ENCODE data around the gene MZT2B. TPM values are rescaled to one million over a fixed set of nuclear protein-coding genes. Genes with fewer than 3 reads are reported as not detected.
"Not testable (repeated sequence)": the region's sequence is repeated elsewhere in the genome, so short reads cannot be mapped to it uniquely, and the experiment has no call there.

Gene MZT2B
- total RNA-seq, 4 donors from 2014 or later, result 97.4 to 180 (median 142) TPM

DNA sequence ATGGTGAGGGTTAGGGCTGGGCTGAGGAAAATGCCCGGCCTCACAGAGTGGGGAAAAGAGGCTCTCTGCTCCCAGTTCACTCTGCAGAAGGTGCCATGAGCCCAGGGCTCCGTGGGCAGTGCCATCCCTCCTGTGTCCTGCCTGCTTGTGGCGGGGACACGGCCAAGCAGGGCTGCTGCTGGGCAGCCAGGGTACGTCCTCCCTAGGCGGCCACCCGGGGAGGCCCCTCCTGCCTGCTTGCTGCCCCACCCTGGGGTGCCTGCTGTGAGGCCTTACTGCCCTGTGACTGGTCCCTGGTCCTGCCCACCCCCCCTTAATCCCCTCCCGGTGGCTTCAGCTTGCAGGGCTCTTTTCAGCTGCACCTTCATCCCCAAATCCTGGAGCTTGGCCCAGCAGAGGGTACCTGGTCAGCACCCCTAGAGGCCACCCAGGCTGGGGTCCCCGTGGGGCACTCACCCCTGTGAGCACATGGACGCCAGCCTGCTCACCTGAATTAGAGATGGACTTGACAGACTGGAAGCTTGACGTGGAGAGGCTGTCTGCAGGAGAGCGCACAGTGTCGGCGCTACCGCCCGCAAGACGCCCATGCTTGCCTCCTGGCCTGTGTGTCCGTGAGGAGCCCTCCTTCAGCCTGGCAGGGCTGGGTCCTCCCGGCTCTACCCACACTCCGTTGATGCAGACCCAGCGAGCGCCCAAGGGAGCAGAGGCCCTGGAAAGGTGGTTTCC, 40.3 kb upstream of the MZT2B start:
- peaks cover 0 to 19% (median 0%) of the 10 kb centered on the region in 3 donors for H3K4me1 ChIP-seq
- peaks cover 0 to 21% (median 0%) of the 10 kb centered on the region in 4 donors for H3K27me3 ChIP-seq
- H3K27ac ChIP-seq; H3K4me3 ChIP-seq; H3K36me3 ChIP-seq; intact Hi-C loops (cut with DNase I); H3K9me3 ChIP-seq; DNase-seq: not testable (repeated sequence)
- WGBS, 2 donors, result 80 to 100% methylated on average over 1 to 2 of the region's 22 CpGs

- H3K4me1 ChIP-seq, result peaks cover 0 to 19% (median 0%) of the 10 kb centered on the region in 3 donors
- H3K27ac ChIP-seq; DNase-seq; H3K36me3 ChIP-seq; intact Hi-C loops (cut with DNase I); H3K4me3 ChIP-seq; H3K9me3 ChIP-seq: not testable (repeated sequence)
- WGBS, 2 donors, result no CpG with 5 or more reads among the region's 13 CpGs
- peaks cover 0 to 21% (median 0%) of the 10 kb centered on the region in 4 donors for H3K27me3 ChIP-seq
These were observed 39.4 kb upstream of the MZT2B start for GRCh38 chr2:130142396-130143265.

GRCh38 chr2:130143266-130144039, 38.6 kb upstream of the MZT2B start:
- peak overlapping the region in 2 of 4 donors; percentile 36 to 59 for H3K4me3 ChIP-seq
- DNase-seq; H3K36me3 ChIP-seq; intact Hi-C loops (cut with DNase I); H3K9me3 ChIP-seq; H3K27ac ChIP-seq: not testable (repeated sequence)
- WGBS, 2 donors, result 49 to 63% methylated on average over 8 to 12 of the region's 28 CpGs
- H3K27me3 ChIP-seq, result peaks cover 0 to 21% (median 0%) of the 10 kb centered on the region in 4 donors
- H3K4me1 ChIP-seq, result peaks cover 0 to 19% (median 0%) of the 10 kb centered on the region in 3 donors

- H3K36me3 ChIP-seq; H3K27ac ChIP-seq; intact Hi-C loops (cut with DNase I); H3K9me3 ChIP-seq; DNase-seq: not testable (repeated sequence)
- Histone ChIP-seq H3K4me3 (peak within 1 kb of the TSS; percentile 14 to 59 (median 31)), H3K4me1 (peaks cover 0 to 19% (median 0%) of the 10 kb centered on the region in 3 donors), H3K27me3 (peaks cover 0 to 21% (median 0%) of the 10 kb centered on the region in 4 donors)
- 19 to 29% methylated on average over 9 of the region's 30 CpGs for WGBS, 2 donors
These were observed 37.1 kb upstream of the MZT2B start, which contains the start of gene CCDC74B for GRCh38 chr2:130145006-130145414. TSS of gene CCDC74B (minus strand) at chr2:130145112. CDS start at chr2:130144996, 116 bp downstream.

DNA sequence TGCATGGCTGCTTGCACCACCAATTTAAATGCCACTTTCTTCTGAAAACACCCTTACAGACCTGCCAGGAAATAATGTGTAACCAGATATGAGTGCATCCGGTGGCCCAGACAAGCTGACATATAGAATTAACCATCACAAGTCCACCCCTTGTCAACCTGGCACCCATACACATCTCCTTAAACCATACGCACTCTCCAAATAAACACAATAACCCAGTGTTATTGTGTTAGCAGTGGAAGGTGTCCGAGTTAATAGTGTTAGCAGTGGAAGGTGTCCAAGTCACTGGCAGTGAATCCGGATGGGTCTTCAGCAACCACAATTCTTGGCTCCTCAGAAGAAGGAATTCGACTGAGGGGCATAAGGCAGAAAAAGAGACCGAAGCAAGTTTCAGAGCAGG, 33.5 kb upstream of the MZT2B start:
- H3K27ac ChIP-seq; intact Hi-C loops (cut with DNase I); DNase-seq; H3K4me3 ChIP-seq; H3K9me3 ChIP-seq: not testable (repeated sequence)
- peaks cover 0 to 19% (median 4%) of the 10 kb centered on the region in 3 donors for H3K36me3 ChIP-seq
- 75 to 90% methylated on average over 3 to 4 of the region's 6 CpGs for WGBS, 2 donors
- peaks cover 0 to 12% (median 0%) of the 10 kb centered on the region in 4 donors for H3K27me3 ChIP-seq
- peaks cover 0 to 19% (median 0%) of the 10 kb centered on the region in 3 donors for H3K4me1 ChIP-seq

DNA sequence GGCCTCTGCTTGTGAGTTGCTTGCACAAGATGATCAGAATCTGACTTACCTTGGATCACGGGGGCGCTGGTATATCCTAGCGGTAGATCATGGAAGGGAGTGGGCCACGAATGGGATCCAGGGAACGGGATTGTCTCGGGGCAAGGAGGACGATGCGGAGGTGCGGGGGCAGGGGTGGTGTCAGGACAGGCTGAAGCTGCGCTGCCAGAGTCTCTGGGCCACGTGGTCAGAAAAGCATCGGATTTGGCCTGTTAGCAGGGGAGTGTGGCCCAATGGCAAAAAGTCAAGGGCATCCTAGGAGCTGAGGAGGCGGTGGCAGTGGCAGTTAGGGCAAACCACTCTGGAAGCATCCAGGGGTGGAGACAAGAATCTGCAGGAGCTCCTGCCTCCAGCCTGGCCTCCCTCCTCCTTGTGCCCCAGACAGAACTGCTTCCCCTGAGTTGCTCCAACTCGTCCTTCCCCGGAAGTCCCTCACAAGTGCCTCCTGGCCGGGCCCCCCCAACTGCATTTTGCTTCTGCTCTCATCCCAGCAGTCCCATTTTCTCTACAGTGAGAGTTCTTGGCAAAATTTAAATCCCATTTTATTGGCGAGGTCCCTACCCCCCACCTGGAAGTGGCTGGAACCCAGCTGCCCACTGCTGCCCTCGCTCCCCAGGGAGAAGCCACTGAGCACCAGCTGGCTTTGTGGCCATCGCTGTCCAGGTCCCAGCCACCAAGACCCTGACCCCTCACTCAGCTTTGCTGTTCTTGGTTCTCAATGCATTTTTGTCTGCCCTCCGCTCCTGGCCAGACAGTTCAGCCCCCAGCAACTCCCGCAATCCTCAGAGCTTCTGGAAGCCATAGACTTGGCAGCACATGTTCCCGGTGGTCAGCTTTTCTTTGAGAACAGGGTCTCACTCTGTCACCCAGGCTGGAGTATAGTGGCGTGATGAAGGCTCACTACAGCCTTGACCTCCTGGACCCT, 31.6 kb upstream of the MZT2B start:
- no peak for DNase-seq
- Histone ChIP-seq H3K9me3 (no peaks in the 10 kb centered on the region), H3K27ac (no peak overlapping the region), H3K4me1 (peaks cover 0 to under 1% (median 0%) of the 10 kb centered on the region in 3 donors), H3K27me3 (peaks cover 0 to 1% (median 0%) of the 10 kb centered on the region in 4 donors), H3K36me3 (peaks cover 0 to 38% (median 4%) of the 10 kb centered on the region in 3 donors), H3K4me3 (no peak overlapping the region)
- TF ChIP-seq CTCF (IDR thresholded peaks at IDR 0.05) (no peak), POLR2A (IDR thresholded peaks at IDR 0.05) (no peak)
- 79 to 90% methylated on average over 7 to 13 of the region's 23 CpGs for WGBS, 2 donors
- intact Hi-C loops (cut with DNase I), result no loop called here

GRCh38 chr2:130151145-130151512, 30.9 kb upstream of the MZT2B start:
- H3K27me3 ChIP-seq; H3K4me3 ChIP-seq; H3K9me3 ChIP-seq; intact Hi-C loops (cut with DNase I); H3K27ac ChIP-seq; DNase-seq; H3K4me1 ChIP-seq: not testable (repeated sequence)
- WGBS, 2 donors, result 50 to 66% methylated on average over 1 to 3 of the region's 5 CpGs
- peaks cover 0 to 45% (median 4%) of the 10 kb centered on the region in 3 donors for H3K36me3 ChIP-seq

- H3K27me3 ChIP-seq; H3K4me1 ChIP-seq; DNase-seq; intact Hi-C loops (cut with DNase I); H3K27ac ChIP-seq; H3K4me3 ChIP-seq; H3K9me3 ChIP-seq: not testable (repeated sequence)
- H3K36me3 ChIP-seq, result peaks cover 0 to 45% (median 4%) of the 10 kb centered on the region in 3 donors
- 40% methylated on average over 1 of the region's 27 CpGs; no CpG with 5 or more reads in 1 of the 2 donors for WGBS, 2 donors
These were observed 29.8 kb upstream of the MZT2B start for GRCh38 chr2:130152136-130152815.

Data from esophagus squamous epithelium (tissue), 5 donors.